IMR-90 (cell line): Measurements from ENCODE around the gene PLEKHB1.

ENCODE experiments used
- CEBPB ChIP-seq: IDR thresholded peaks from 2 replicates; pipeline ENCODE4 v1.6.1; 2012; ENCODE audit warnings: low read depth, low read length, improper control_type of control experiment
- CHD1 ChIP-seq: IDR thresholded peaks from 2 replicates; pipeline ENCODE4 v1.6.1; 2012; ENCODE audit warnings: low read depth, low read length, improper control_type of control experiment
- CTCF ChIP-seq: conservative IDR thresholded peaks from 2 replicates; pipeline ENCODE4 v1.5.1; 2012; ENCODE audit warnings: mild to moderate bottlenecking, low read depth, low read length, improper control_type of control experiment
- ELK1 ChIP-seq: fragments of 150-350 bp; IDR thresholded peaks from 2 replicates; pipeline ENCODE4 v1.6.1; 2016; ENCODE audit warnings: low read depth, mild to moderate bottlenecking, low read length, moderate library complexity, borderline replicate concordance
- MXI1 ChIP-seq: IDR thresholded peaks from 2 replicates; pipeline ENCODE4 v1.6.1; 2012; ENCODE audit warnings: low read depth, mild to moderate bottlenecking, low read length, moderate library complexity, borderline replicate concordance
- POLR2A ChIP-seq: IDR thresholded peaks from 2 replicates; pipeline ENCODE4 v1.6.1; 2012; ENCODE audit warnings: mild to moderate bottlenecking, low read depth, low read length
- SMC3 ChIP-seq: fragments of 150-350 bp; IDR thresholded peaks from 2 replicates; pipeline ENCODE4 v1.6.1; 2016; ENCODE audit warnings: low read depth, mild to moderate bottlenecking, antibody characterized with exemption, low read length, moderate library complexity

- TF ChIP-seq CTCF = no peak
- no peak for TF ChIP-seq POLR2A
- no peak for TF ChIP-seq MXI1
- TF ChIP-seq ELK1 = no peak
- TF ChIP-seq CHD1 = no peak
- no peak for TF ChIP-seq SMC3
- TF ChIP-seq CEBPB = no peak
These were observed 16.2 kb downstream of the PLEKHB1 start for GRCh38 chr11:73662445-73663157.
